Smooth muscle cell of the pulmonary artery (primary cell): ENCODE measurements around the gene QRFP. TPM values are rescaled to one million over a fixed set of nuclear protein-coding genes. Genes with fewer than 3 reads are reported as not detected.

Experiments used
- total RNA-seq: library from RNA; depleted of rRNA; stranded (reverse); fragments of >200 nt; gene quantifications from 2 replicates; pipeline ENCODE4 v1.2.3, GENCODE V29; 2014

QRFP gene
- not detected in 2 replicates for total RNA-seq

DNA sequence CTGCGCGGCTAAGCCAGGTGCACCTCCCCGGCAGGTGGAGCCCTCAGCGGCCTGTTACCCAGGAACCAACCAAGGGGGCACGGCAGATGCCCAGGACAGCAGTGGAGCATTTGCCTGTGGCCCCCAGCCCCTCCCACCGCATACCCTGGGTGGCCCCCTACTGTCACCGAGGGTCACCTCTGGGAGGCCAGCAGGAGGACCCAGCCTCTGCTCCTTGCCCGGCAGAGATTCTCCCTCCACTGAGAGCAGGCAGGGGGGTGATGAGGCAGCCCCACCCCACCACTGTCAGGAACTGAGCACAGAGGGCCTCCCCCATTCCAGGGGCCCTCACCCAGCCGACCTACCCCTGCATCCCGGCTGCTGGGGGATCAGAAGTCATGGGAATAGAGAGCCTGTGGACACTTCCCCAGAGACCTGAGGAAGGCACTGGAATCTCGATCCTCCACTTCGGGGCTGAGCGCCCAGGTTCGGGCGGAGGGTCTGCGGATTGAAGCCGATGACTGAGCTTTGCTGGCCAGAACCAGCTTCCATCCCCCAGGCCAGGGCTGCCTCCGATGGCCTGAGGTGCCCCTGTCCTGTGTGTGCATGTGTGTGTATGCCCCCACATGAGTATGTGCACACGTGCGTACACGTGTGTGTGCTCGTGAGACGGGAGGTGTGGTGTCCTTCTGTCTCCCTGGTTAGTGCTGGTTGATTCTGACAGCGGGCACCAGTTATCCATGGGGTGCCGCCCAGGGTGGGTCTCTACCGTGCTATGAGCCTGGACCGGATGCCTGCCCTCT is at the start of gene QRFP:
Gene QRFP, minus strand, starts transcription at position 580 of the 782 bp plus-strand sequence. CDS start 2,974 bp downstream, outside the sequence.

DNA sequence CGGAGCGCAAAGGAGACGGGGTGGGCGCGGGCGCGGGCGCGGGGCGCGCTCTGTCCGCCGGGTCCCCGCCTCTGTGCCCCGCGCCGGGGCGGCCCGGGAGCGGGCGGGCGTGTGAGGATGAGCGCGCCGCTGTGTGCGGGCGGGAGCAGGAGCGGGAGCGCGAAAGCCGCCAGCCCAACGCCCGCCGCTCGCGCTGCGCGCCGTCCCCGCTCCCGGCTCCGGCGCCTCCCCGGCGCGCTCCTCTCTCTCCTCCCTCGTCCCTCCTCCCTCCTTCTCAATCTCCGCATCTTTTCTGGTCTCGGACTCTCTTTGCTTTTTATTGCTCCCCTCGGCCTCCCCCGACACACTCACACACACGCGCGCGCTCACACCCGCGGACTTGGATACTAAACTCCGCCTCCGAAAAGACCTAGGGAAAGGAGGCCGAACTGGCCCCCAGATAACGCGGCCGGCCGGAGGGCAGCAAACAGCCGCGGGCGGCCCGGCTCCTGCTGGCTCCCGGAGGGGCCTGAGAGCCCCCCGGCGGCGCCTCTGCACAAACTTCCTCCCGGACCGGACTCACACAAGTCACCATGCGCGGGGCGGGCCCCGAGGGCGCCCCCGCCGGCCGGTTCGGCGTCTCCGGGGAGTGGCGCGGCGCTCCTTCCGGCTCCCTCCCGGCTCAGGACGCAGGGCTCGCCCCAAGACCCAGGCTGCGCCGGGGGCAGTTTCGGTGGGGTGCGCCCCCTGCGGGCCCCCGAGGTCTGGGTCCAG is 42.2 kb upstream of the QRFP start, which contains the start of gene FIBCD1:
Gene FIBCD1, minus strand, starts transcription at position 596 of the 753 bp plus-strand sequence. CDS start 640 bp downstream, outside the sequence.

Other genes with a start within 250 kb of the QRFP start
- gene PRDM12, start 232.2 kb downstream of the QRFP start, total RNA-seq: not detected in 2 replicates
- 22.1 and 25.5 TPM in 2 replicates for gene EXOSC2, start 203.0 kb downstream of the QRFP start, total RNA-seq
- 100 and 105 TPM in 2 replicates for gene ABL1, start 61.6 kb downstream of the QRFP start, total RNA-seq
- 7.2 and 10.7 TPM in 2 replicates for gene FIBCD1, start 42.4 kb upstream of the QRFP start, total RNA-seq
- 0.30 and 0.33 TPM in 2 replicates for gene LAMC3, start 112.4 kb upstream of the QRFP start, total RNA-seq
- gene AIF1L, start 199.7 kb upstream of the QRFP start, total RNA-seq: 0.46 and 1.2 TPM in 2 replicates
- 16.3 and 18.2 TPM in 2 replicates for gene NUP214, start 228.8 kb upstream of the QRFP start, total RNA-seq